HepG2 (cell line): ENCODE results near the gene TTLL10. TPM values are rescaled to one million over a fixed set of nuclear protein-coding genes. Genes with fewer than 3 reads are reported as not detected.

ENCODE experiments used
- ATAC-seq: fragments of 200-7000 bp; cut with Tn5 transposase; 3 replicates; pipeline ENCODE4 v1.9.1; 2020; ENCODE audit warnings: mild to moderate bottlenecking, moderate library complexity
- BruUV-seq: library from RNA; stranded (reverse); fragments of 400-500 nt; replicated peaks from 2 replicates; lab custom pipeline; 2021; lab: Mats Ljungman, UMichigan
- CTCF ChIA-PET: fragments of 300-600 bp; formaldehyde crosslinking; extraction: SDS; loops from one replicate; lab custom pipeline; 2021; ENCODE audit warnings: low total read pairs, inconsistent platforms, low intra/inter-chr PET ratio; lab: Yijun Ruan, JAX
- POLR2A ChIA-PET: fragments of 350-600 bp; sonication (Branson Sonifier 250); formaldehyde crosslinking; loops from one replicate; lab custom pipeline; 2020; ENCODE audit warnings: antibody characterized with exemption, inconsistent platforms; lab: Yijun Ruan, JAX
- DNase-seq: peaks from one replicate; pipeline ENCODE4 v3.0.0-alpha.2; 2015; ENCODE audit warnings: low spot score
- FAIRE-seq: peaks from 3 replicates; lab custom pipeline; 2011; peaks lifted over from hg19 to GRCh38; lab: Jason Lieb, UNC
- H2AFZ ChIP-seq: one replicate; pipeline ENCODE4 v1.6.1; 2011; ENCODE audit warnings: low read length, inconsistent platforms
- H3K27ac ChIP-seq: fragments of 300-600 bp; 3 replicates; pipeline ENCODE4 v1.8.0; 2011; ENCODE audit warnings: mixed run types, mild to moderate bottlenecking, mixed read lengths, low read length, inconsistent platforms; ENCODE audit not compliant: insufficient read depth; ENCODE audit errors: extremely low read length
- H3K27me3 ChIP-seq, 2 experiments: fragments of 200-600 bp in 1 of 2; 2 replicates in 1 of 2; 3 replicates in 1 of 2; pipeline versions ENCODE4 v1.6.0 to v1.8.0; 2011; ENCODE audit warnings: low read length in 2 of 2, mild to moderate bottlenecking in 2 of 2, moderate library complexity in 2 of 2, inconsistent platforms in 1 of 2; ENCODE audit not compliant: insufficient read depth in 2 of 2, control insufficient read depth in 1 of 2
- H3K36me3 ChIP-seq, 2 experiments: fragments of 200-600 bp in 1 of 2; replicated peaks in 1 of 2; 2 replicates in 1 of 2; 3 replicates in 1 of 2; pipeline versions ENCODE4 v1.5.1 to v1.8.0; 2011; ENCODE audit warnings: low read length in 2 of 2, inconsistent platforms in 1 of 2; ENCODE audit not compliant: insufficient read depth in 2 of 2, control insufficient read depth in 1 of 2
- H3K4me1 ChIP-seq: 2 replicates; pipeline ENCODE4 v1.5.1; 2012; ENCODE audit warnings: low read length, inconsistent platforms; ENCODE audit not compliant: insufficient read depth
- H3K4me2 ChIP-seq: 2 replicates; pipeline ENCODE4 v1.6.0; 2011; ENCODE audit warnings: low read depth, low read length, inconsistent platforms
- H3K4me3 ChIP-seq, 3 experiments: fragments of 200-600 bp in 1 of 3; sonication (generic), shearing (Covaris generic) in 1 of 3; replicated peaks in 1 of 3; 2 replicates each; pipeline ENCODE4 v1.5.1; 2011 to 2016; ENCODE audit warnings: low read length in 3 of 3, inconsistent platforms in 2 of 3, low read depth in 2 of 3, mild to moderate bottlenecking in 2 of 3, control low read depth in 1 of 3, mixed read lengths in 1 of 3; ENCODE audit not compliant: insufficient read depth in 1 of 3
- H3K79me2 ChIP-seq: one replicate; pipeline ENCODE4 v1.6.1; 2011; ENCODE audit warnings: low read length, inconsistent platforms; ENCODE audit not compliant: insufficient read depth
- H3K9ac ChIP-seq: 2 replicates; pipeline ENCODE4 v1.6.0; 2011; ENCODE audit warnings: mild to moderate bottlenecking, low read depth, low read length, inconsistent platforms; ENCODE audit not compliant: insufficient read depth
- H3K9me3 ChIP-seq: 2 replicates; pipeline ENCODE4 v1.5.1; 2012; ENCODE audit warnings: mild to moderate bottlenecking, low read length
- H4K20me1 ChIP-seq: 2 replicates; pipeline ENCODE4 v1.6.0; 2011; ENCODE audit warnings: inconsistent platforms, mild to moderate bottlenecking, low read length, moderate library complexity; ENCODE audit not compliant: insufficient read depth
- CHD2 ChIP-seq: IDR thresholded peaks from 2 replicates; pipeline ENCODE4 v1.6.1; 2011; ENCODE audit warnings: low read depth, low read length, improper control_type of control experiment
- GABPB1 ChIP-seq: IDR thresholded peaks from 2 replicates; pipeline ENCODE4 v1.6.1; 2016; ENCODE audit warnings: mild to moderate bottlenecking, missing genetic modification reagents, moderate library complexity, missing compliant biosample characterization
- JUND ChIP-seq: sonication (generic); formaldehyde crosslinking; IDR thresholded peaks from 2 replicates; pipeline ENCODE4 v1.8.0; 2022; ENCODE audit warnings: mild to moderate bottlenecking, missing genetic modification reagents
- MED13 ChIP-seq: sonication (generic); formaldehyde crosslinking; IDR thresholded peaks from 2 replicates; pipeline ENCODE4 v1.5.0; 2020; ENCODE audit warnings: missing genetic modification reagents
- RBFOX2 ChIP-seq: fragments of 200-400 bp; formaldehyde crosslinking; IDR thresholded peaks from 2 replicates; pipeline ENCODE4 v1.6.1; 2017; ENCODE audit warnings: low read depth, mild to moderate bottlenecking, low read length
- SCMH1 ChIP-seq: sonication (generic); formaldehyde crosslinking; IDR thresholded peaks from 2 replicates; pipeline ENCODE4 v1.9.0; 2021; ENCODE audit warnings: missing genetic modification reagents, mild to moderate bottlenecking, borderline replicate concordance
- TP53 ChIP-seq: sonication (generic); formaldehyde crosslinking; conservative IDR thresholded peaks from 2 replicates; pipeline ENCODE4 v1.4.0; 2020; ENCODE audit warnings: missing genetic modification reagents
- ZBTB21 ChIP-seq: sonication (generic); formaldehyde crosslinking; IDR thresholded peaks from 2 replicates; pipeline ENCODE4 v1.4.0; 2020; ENCODE audit warnings: missing genetic modification reagents
- ZBTB8A ChIP-seq: sonication (generic); formaldehyde crosslinking; IDR thresholded peaks from 2 replicates; pipeline ENCODE4 v1.4.0; 2020; ENCODE audit warnings: mild to moderate bottlenecking, low read depth, missing genetic modification reagents, borderline replicate concordance
- ZNF180 ChIP-seq: sonication (generic); formaldehyde crosslinking; IDR thresholded peaks from 2 replicates; pipeline ENCODE4 v1.4.0; 2020; ENCODE audit warnings: low read depth, missing genetic modification reagents, borderline replicate concordance
- ZNF883 ChIP-seq: sonication (generic); formaldehyde crosslinking; IDR thresholded peaks from 2 replicates; pipeline ENCODE4 v1.5.1; 2020; ENCODE audit warnings: mild to moderate bottlenecking, missing genetic modification reagents; ENCODE audit errors: not compliant biosample characterization
- WGBS: methylation state at CpG from one replicate; pipeline ENCODE4 v1.1.6; 2017; ENCODE audit warnings: low lambda C conversion rate; 5-methylcytosine and 5-hydroxymethylcytosine counted together
- in situ Hi-C: cut with HindIII; loops from 2 replicates; pipeline ENCODE4 v1.10.0; 2017; ENCODE audit warnings: low pct_unique_long_range_greater_than_20kb; ENCODE audit not compliant: extremely low pct_ligation_motif_present
- intact Hi-C: fragments of 100-400 bp; cut with micrococcal nuclease; formaldehyde crosslinking; loops from one replicate; pipeline ENCODE4 v1.10.0; 2022; ENCODE audit not compliant: unreplicated experiment
- polyA plus RNA-seq, 8 experiments: library from polyadenylated mRNA; depleted of rRNA in 3 of 8; stranded (reverse) in 7 of 8; unstranded in 1 of 8; fragments of >200 nt; fragmentation: Illumina TruSeq in 4 of 8; extraction: Trizol in 4 of 8; gene quantifications; 2 replicates each; pipeline versions ENCODE4 v1.2.1 to v1.2.3, GENCODE V29; 2011 to 2016; ENCODE audit warnings: low read depth in 4 of 8, missing spikeins in 1 of 8, mixed read lengths in 1 of 8; ENCODE audit not compliant: insufficient read depth in 1 of 8
- total RNA-seq, 5 experiments: library from RNA; depleted of rRNA; stranded (reverse); fragments of >200 nt; fragmentation: Illumina TruSeq; extraction: Trizol; gene quantifications; 2 replicates each; pipeline ENCODE4 v1.2.3, GENCODE V29; 2016; ENCODE audit warnings: low read depth in 1 of 5
- TF ChIP-seq, protein P1 (sequence below): sonication (generic); formaldehyde crosslinking; IDR thresholded peaks from 2 replicates; pipeline ENCODE4 v1.4.0; 2020; ENCODE audit warnings: missing genetic modification reagents

TTLL10 gene
- total and polyA plus RNA-seq, 2 of the 13 experiments (the other 11 are each of a cell fraction or from before 2014, with no cell fraction given): not detected

DNA sequence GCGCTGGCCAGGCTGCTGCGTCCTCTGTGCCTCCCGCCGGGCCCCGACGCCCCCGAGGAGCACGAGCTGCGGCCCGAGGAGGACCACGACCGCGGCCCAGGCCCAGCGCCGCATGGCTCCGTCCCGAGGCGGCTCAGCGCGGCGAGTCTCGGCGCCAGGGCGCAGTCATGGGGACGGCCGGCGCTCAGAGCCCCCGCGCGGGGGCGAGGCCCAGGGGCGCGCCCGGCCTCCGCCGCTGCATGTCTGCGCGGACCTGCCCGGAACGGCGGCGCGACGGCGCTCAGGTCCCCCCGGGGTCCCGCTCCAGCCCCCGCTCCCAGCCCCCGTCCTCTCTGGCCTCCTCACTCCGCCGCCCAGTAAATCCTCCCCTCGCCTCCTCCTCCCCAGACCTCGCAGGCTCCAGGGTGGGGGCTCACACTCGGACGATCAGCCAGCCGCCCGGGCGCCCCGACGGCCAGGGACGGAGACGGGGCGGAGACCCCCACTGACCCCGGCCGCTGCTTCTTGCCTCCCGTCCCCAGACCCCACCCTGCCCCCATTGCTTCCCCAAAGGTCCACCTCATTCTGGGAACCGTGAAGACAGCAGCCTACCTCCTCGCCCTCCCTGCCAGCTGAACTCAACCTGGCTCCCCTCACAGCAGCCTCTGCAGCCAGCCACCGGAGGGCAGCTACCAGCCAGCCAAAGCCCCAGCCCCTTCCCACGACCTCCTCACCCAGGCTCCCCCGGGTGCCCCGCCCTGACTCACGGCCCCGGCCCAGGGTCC is 73.1 kb downstream of the TTLL10 start, which contains the start of gene C1QTNF12:
TSS of gene C1QTNF12 (minus strand) at position 146 of the 764 bp plus-strand sequence. CDS start at position 114, 32 bp downstream.
- Histone ChIP-seq H3K27me3 (no peaks in the 10 kb centered on the region), H3K4me3 (no peak within 1 kb of the TSS), H3K4me2 (no peak within 1 kb of the TSS), H2AFZ (no peak within 1 kb of the TSS), H3K79me2 (no peaks in the 10 kb centered on the region), H3K4me1 (peaks cover 8% of the 10 kb centered on the region), H3K36me3 (no peaks in the 10 kb centered on the region), H4K20me1 (no peaks in the 10 kb centered on the region), H3K9me3 (no peaks in the 10 kb centered on the region), H3K9ac (no peak within 1 kb of the TSS), H3K27ac (no peak within 1 kb of the TSS)
- ChIA-PET CTCF (no interaction called here), POLR2A (no interaction called here)
- in situ Hi-C loops: no loop called here
- 80% methylated on average over 34 of the region's 74 CpGs for WGBS
- BruUV-seq: no TSS peak
- FAIRE-seq (no peak), DNase-seq (no peak), ATAC-seq (peak; percentile 10)
- TF ChIP-seq, protein P1, sequence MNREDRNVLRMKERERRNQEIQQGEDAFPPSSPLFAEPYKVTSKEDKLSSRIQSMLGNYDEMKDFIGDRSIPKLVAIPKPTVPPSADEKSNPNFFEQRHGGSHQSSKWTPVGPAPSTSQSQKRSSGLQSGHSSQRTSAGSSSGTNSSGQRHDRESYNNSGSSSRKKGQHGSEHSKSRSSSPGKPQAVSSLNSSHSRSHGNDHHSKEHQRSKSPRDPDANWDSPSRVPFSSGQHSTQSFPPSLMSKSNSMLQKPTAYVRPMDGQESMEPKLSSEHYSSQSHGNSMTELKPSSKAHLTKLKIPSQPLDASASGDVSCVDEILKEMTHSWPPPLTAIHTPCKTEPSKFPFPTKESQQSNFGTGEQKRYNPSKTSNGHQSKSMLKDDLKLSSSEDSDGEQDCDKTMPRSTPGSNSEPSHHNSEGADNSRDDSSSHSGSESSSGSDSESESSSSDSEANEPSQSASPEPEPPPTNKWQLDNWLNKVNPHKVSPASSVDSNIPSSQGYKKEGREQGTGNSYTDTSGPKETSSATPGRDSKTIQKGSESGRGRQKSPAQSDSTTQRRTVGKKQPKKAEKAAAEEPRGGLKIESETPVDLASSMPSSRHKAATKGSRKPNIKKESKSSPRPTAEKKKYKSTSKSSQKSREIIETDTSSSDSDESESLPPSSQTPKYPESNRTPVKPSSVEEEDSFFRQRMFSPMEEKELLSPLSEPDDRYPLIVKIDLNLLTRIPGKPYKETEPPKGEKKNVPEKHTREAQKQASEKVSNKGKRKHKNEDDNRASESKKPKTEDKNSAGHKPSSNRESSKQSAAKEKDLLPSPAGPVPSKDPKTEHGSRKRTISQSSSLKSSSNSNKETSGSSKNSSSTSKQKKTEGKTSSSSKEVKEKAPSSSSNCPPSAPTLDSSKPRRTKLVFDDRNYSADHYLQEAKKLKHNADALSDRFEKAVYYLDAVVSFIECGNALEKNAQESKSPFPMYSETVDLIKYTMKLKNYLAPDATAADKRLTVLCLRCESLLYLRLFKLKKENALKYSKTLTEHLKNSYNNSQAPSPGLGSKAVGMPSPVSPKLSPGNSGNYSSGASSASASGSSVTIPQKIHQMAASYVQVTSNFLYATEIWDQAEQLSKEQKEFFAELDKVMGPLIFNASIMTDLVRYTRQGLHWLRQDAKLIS: no peak
- TF ChIP-seq MED13 (CRISPR knock-in tag) (no peak), SCMH1 (CRISPR knock-in tag) (no peak), ZNF883 (CRISPR knock-in tag) (peak; percentile 37), RBFOX2 (0 out of 2 replicates have a peak, but pooled peaks have one; percentile 3), ZNF180 (CRISPR knock-in tag) (no peak), CHD2 (no peak), TP53 (CRISPR knock-in tag) (no peak), JUND (CRISPR knock-in tag) (no peak), ZBTB8A (CRISPR knock-in tag) (no peak), ZBTB21 (CRISPR knock-in tag) (no peak), GABPB1 (CRISPR knock-in tag) (0 out of 2 replicates have a peak, but pooled peaks have one; percentile 10)
- intact Hi-C loops: no loop called here
